ENCODE measurements around the gene MTPN. TPM values are rescaled to one million over a fixed set of nuclear protein-coding genes. Genes with fewer than 3 reads are reported as not detected.

Gene MTPN
- total RNA-seq, 1 donor, result 117 TPM

DNA sequence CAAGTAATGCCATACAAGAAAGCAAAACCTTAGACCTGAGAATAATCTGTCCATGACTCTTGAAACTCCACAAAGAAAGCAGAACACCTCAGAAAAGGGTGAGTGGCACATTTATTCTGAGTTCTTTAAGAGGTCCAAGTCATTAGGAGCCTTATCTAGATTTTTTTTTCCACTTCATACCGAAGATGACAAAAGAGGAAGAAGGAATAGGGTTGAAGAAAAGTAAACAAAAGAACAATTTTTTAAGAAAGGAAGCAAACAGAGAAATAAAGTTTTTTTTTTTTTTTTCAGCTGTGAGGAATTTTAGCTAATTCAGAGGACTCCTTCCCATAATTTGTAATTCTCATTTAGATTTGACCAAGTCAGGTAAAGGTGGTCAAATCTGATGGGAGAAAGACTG, 13.1 kb upstream of the MTPN start:
- peaks cover 8% of the 10 kb centered on the region for H3K4me1 ChIP-seq (ENCODE audit: insufficient read depth, low read length)
- H3K9me3 ChIP-seq (ENCODE audit: low read depth, low read length), result no peaks in the 10 kb centered on the region
- no peak overlapping the region for H3K27ac ChIP-seq (ENCODE audit: low read depth, low read length)
- no peak for DNase-seq (ENCODE audit: insufficient read length, low spot score, missing footprints)
- no peaks in the 10 kb centered on the region for H4K20me1 ChIP-seq (ENCODE audit: insufficient read depth, low read length)
- no peak overlapping the region for H3K4me2 ChIP-seq (ENCODE audit: insufficient read depth, low read length)
- H3K79me2 ChIP-seq (ENCODE audit: insufficient read depth, low read length), result no peaks in the 10 kb centered on the region
- TF ChIP-seq CTCF (IDR thresholded peaks at IDR 0.05; ENCODE audit: extremely low read depth, low read depth, low read length), result no peak
- H3K27me3 ChIP-seq (ENCODE audit: insufficient read depth, low read length), result no peaks in the 10 kb centered on the region
- H3K4me3 ChIP-seq (ENCODE audit: insufficient read depth, low read length), result no peak overlapping the region
- no peak overlapping the region for H2AFZ ChIP-seq (ENCODE audit: low read length)
- H3K36me3 ChIP-seq (ENCODE audit: insufficient read depth, low read length), result no peaks in the 10 kb centered on the region

DNA sequence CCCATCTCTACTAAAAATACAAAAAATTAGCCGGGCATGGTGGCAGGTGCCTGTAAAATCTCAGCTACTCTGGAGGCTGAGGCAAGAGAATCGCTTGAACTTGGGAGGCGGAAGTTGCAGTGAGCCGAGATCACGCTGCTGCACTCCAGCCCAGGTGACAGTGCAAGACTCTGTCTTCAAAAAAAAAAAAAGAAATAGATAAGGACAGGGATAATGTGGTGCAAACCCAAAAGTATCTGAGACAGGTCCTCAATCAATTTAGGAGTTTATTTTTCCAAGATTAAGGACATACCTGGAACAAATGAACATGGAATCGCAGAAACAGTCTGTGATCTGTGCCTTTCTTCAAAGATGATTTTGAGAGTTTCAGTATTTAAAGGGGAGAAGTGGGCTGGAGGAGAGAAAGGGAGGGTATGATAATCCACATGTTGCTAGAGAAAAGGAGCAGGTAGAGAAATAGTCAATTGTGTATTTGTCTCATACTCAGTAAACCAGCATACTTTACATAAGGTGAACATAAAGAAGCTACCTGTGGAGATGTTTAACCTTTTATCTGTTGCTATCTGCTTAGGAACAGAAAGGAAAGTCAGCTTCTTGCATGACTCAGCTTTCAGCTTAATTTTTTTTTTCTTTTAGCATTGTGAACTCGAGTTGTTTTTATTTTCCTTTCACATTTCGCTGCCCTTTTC, 4.9 kb upstream of the MTPN start:
- Histone ChIP-seq H3K4me3 (ENCODE audit: insufficient read depth, low read length) (no peak overlapping the region), H3K4me2 (ENCODE audit: insufficient read depth, low read length) (peak overlapping the region; percentile 16), H4K20me1 (ENCODE audit: insufficient read depth, low read length) (no peaks in the 10 kb centered on the region), H3K27me3 (ENCODE audit: insufficient read depth, low read length) (no peaks in the 10 kb centered on the region), H2AFZ (ENCODE audit: low read length) (peak overlapping the region; percentile 8), H3K27ac (ENCODE audit: low read depth, low read length) (no peak overlapping the region), H3K36me3 (ENCODE audit: insufficient read depth, low read length) (no peaks in the 10 kb centered on the region), H3K9me3 (ENCODE audit: low read depth, low read length) (no peaks in the 10 kb centered on the region), H3K79me2 (ENCODE audit: insufficient read depth, low read length) (peaks cover under 1% of the 10 kb centered on the region), H3K4me1 (ENCODE audit: insufficient read depth, low read length) (peaks cover 14% of the 10 kb centered on the region)
- no peak for TF ChIP-seq CTCF (IDR thresholded peaks at IDR 0.05; ENCODE audit: extremely low read depth, low read depth, low read length)
- DNase-seq (ENCODE audit: insufficient read length, low spot score, missing footprints), result no peak

DNA sequence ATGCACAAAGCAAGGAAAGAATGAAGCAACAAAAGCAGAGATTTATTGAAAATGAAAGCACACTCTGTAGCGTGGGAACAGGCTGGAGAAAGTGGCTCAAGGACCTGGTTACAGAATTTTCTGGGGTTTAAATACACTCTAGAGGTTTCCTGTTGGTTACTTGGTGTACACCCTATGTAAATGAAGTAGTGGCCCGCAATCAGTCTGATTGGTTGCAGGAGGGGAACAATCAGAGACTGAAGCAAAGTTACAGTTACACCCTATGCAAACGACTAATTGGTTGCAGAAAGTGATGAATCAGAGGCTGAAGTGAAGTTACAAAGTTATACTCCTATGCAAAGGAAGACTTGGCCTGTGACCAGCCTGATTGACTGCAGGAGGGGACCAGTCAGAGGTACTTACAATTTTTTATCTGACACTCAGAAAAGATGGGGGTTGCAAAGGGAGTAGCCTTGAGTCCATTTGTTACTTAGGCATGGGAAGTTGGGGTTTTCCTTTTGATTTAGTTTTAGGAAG, 3.6 kb upstream of the MTPN start:
- H4K20me1 ChIP-seq (ENCODE audit: insufficient read depth, low read length), result peaks cover 7% of the 10 kb centered on the region
- no peaks in the 10 kb centered on the region for H3K36me3 ChIP-seq (ENCODE audit: insufficient read depth, low read length)
- peak overlapping the region; percentile 90 for H2AFZ ChIP-seq (ENCODE audit: low read length)
- H3K79me2 ChIP-seq (ENCODE audit: insufficient read depth, low read length), result peaks cover 14% of the 10 kb centered on the region
- H3K4me2 ChIP-seq (ENCODE audit: insufficient read depth, low read length), result peak overlapping the region; percentile 80
- no peaks in the 10 kb centered on the region for H3K27me3 ChIP-seq (ENCODE audit: insufficient read depth, low read length)
- peak overlapping the region; percentile 60 for H3K4me3 ChIP-seq (ENCODE audit: insufficient read depth, low read length)
- peak overlapping the region; percentile 41 for H3K27ac ChIP-seq (ENCODE audit: low read depth, low read length)
- peaks cover 22% of the 10 kb centered on the region for H3K4me1 ChIP-seq (ENCODE audit: insufficient read depth, low read length)
- no peak for DNase-seq (ENCODE audit: insufficient read length, low spot score, missing footprints)
- no peak for TF ChIP-seq CTCF (IDR thresholded peaks at IDR 0.05; ENCODE audit: extremely low read depth, low read depth, low read length)
- H3K9me3 ChIP-seq (ENCODE audit: low read depth, low read length), result no peaks in the 10 kb centered on the region

DNA sequence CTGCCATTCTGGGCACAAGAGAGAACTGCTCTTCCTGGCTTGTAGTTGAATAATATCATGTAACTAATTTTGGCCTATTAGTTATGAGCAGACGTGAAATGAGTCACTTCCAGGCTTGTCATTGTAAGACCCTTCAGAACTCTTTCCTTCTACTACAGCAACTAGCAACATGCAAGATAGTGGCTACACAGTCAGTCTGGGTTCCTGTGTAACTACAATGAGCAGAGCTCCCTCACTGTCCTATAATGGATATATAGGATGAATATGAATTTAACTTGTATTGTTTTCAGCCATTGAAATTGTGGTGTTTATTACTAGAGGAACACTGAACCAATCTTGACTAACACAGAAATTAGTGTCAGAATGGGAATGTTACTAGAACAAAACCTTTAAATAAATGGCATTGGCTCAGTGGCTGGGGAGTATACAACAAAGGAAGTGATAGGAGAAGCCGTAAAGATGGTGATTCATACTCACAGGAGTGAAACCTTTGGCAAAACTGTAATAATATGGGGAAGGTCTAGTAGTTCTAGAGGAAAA, 2.9 kb upstream of the MTPN start:
- H3K4me1 ChIP-seq (ENCODE audit: insufficient read depth, low read length), result peaks cover 26% of the 10 kb centered on the region
- H2AFZ ChIP-seq (ENCODE audit: low read length), result peak overlapping the region; percentile 90
- peak; percentile 90 for DNase-seq (ENCODE audit: insufficient read length, low spot score, missing footprints)
- peaks cover 21% of the 10 kb centered on the region for H3K79me2 ChIP-seq (ENCODE audit: insufficient read depth, low read length)
- no peaks in the 10 kb centered on the region for H3K9me3 ChIP-seq (ENCODE audit: low read depth, low read length)
- peak overlapping the region; percentile 41 for H3K27ac ChIP-seq (ENCODE audit: low read depth, low read length)
- H3K4me3 ChIP-seq (ENCODE audit: insufficient read depth, low read length), result peak overlapping the region; percentile 60
- H3K36me3 ChIP-seq (ENCODE audit: insufficient read depth, low read length), result no peaks in the 10 kb centered on the region
- H3K27me3 ChIP-seq (ENCODE audit: insufficient read depth, low read length), result no peaks in the 10 kb centered on the region
- TF ChIP-seq CTCF (IDR thresholded peaks at IDR 0.05; ENCODE audit: extremely low read depth, low read depth, low read length), result no peak
- H3K4me2 ChIP-seq (ENCODE audit: insufficient read depth, low read length), result peak overlapping the region; percentile 80
- H4K20me1 ChIP-seq (ENCODE audit: insufficient read depth, low read length), result peaks cover 14% of the 10 kb centered on the region
